Activated T-helper 1 cell treated with anti-CD3 and anti-CD28 coated beads, Interleukin-12 subunit alpha, Interleukin-12 subunit beta, Interleukin-2, Interleukin-4 antibody, amounts not matched to agents 30 ng/mL and 10 ng/mL and 1 ng/mL, durations not matched to agents 14 hours and 24 hours and 36 hours (primary cell): ENCODE results near the gene LGR6. TPM values are rescaled to one million over a fixed set of nuclear protein-coding genes. Genes with fewer than 3 reads are reported as not detected.

Experiments used
- DNase-seq: peaks from one replicate; pipeline ENCODE4 v3.0.0; 2021; ENCODE audit warnings: low spot score
- H3K27ac Mint-ChIP-seq: one replicate; pipeline ENCODE4 v1.8.0; 2021; ENCODE audit warnings: mild to moderate bottlenecking, mixed read lengths
- H3K27me3 Mint-ChIP-seq: one replicate; pipeline ENCODE4 v1.8.0; 2022; ENCODE audit warnings: mild to moderate bottlenecking, moderate library complexity, mixed read lengths; ENCODE audit not compliant: insufficient read depth
- H3K36me3 Mint-ChIP-seq: one replicate; pipeline ENCODE4 v1.8.0; 2021; ENCODE audit warnings: low read depth, mixed read lengths
- H3K4me1 Mint-ChIP-seq: one replicate; pipeline ENCODE4 v1.8.0; 2021; ENCODE audit warnings: low read depth, mixed read lengths
- H3K4me3 Mint-ChIP-seq: one replicate; pipeline ENCODE4 v1.8.0; 2021; ENCODE audit warnings: mild to moderate bottlenecking, moderate library complexity, mixed read lengths
- H3K9me3 Mint-ChIP-seq: one replicate; pipeline ENCODE4 v1.8.0; 2021; ENCODE audit warnings: mixed read lengths
- intact Hi-C: fragments of 100-400 bp; cut with micrococcal nuclease; formaldehyde crosslinking; loops from one replicate; pipeline ENCODE4 v1.15.1; 2024
- total RNA-seq: library from RNA; stranded (reverse); gene quantifications from 2 replicates; pipeline ENCODE4 v1.2.3, GENCODE V29; 2022

LGR6 gene
- total RNA-seq, 1 donor from 2014 or later: not detected

GRCh38 chr1:202306535-202307345 is 113.1 kb downstream of the LGR6 start:
- Mint-ChIP-seq H3K4me1 (no peaks in the 10 kb centered on the region), H3K9me3 (no peaks in the 10 kb centered on the region), H3K27ac (no peak overlapping the region), H3K27me3 (no peaks in the 10 kb centered on the region), H3K4me3 (no peak overlapping the region), H3K36me3 (no peaks in the 10 kb centered on the region)
- DNase-seq: no peak
- intact Hi-C loops: loop anchor here (5.0 kb wide), 1 partner anchor 1214 kb away; no protein-coding TSS in a partner anchor

DNA sequence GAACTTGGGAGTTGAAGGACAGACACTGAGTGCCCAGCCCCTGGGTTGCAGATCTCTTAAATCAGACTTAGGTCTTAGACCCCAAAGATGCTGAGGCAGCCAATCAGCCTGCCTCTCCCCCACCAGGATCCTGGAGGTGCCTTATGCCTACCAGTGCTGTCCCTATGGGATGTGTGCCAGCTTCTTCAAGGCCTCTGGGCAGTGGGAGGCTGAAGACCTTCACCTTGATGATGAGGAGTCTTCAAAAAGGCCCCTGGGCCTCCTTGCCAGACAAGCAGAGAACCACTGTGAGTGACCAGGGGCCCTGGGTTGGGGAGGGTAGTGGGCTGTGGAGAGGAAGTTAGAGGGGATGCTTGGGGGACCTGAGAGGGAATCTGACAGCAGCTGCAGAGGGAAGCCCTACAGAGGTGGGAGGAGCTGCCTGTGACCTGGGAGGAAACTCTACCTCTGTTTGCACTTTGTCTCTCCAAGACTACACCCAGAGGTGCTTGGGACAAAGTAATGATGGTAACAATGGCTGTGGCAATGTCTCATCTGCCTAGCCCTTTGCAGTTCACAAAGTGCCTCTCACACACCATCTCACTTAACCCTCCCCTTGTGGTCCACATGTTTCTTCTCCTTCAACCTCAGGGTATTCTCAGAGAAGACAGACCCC is 116.6 kb downstream of the LGR6 start:
- Mint-ChIP-seq H3K27me3 (peaks cover 10% of the 10 kb centered on the region), H3K36me3 (no peaks in the 10 kb centered on the region), H3K27ac (no peak overlapping the region), H3K4me3 (no peak overlapping the region), H3K4me1 (peaks cover 4% of the 10 kb centered on the region), H3K9me3 (no peaks in the 10 kb centered on the region)
- intact Hi-C loops: no loop called here
- DNase-seq: no peak

GRCh38 chr1:202310746-202311145 is 117.1 kb downstream of the LGR6 start:
- peaks cover 4% of the 10 kb centered on the region for H3K4me1 Mint-ChIP-seq
- no peak overlapping the region for H3K27ac Mint-ChIP-seq
- H3K9me3 Mint-ChIP-seq: no peaks in the 10 kb centered on the region
- no peak overlapping the region for H3K4me3 Mint-ChIP-seq
- intact Hi-C loops: no loop called here
- H3K27me3 Mint-ChIP-seq: peaks cover 10% of the 10 kb centered on the region
- DNase-seq: no peak
- H3K36me3 Mint-ChIP-seq: no peaks in the 10 kb centered on the region

DNA sequence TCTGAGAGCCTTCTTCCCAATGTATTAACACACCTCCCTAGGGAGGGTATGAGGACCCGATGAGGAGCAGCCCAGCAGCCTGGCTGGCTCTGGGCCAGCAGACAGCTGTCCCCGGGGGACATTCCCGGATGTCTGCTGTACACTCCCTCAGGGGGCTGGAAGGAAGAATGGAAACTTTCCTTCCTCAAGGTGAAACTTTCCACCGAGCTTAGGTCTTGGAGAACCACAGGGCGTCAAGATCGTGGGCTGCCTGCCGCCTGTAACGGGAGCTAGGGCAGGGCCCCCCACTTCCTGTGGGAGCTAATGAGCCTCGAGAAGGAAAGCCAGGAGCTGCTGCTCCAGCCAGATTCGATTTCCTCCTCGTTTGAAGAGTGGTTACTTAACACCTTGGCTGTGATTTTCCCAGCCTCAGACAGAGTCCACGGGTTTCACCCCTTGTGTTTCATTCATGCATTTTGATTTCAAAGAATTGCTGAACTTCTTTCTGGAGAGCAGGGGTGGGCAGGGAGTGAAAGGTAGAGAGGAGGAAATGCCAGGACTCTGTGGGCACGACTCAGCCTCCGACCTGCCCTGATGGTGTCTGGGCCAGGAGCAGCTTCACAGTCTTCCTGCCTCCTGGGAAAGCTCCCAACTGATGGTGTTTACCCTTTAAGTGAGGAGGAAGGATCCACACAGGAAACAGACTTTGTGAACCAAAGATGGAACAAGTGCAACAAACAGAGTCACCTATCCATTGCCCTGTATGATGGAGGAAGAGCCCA is 118.5 kb downstream of the LGR6 start:
- Mint-ChIP-seq H3K4me3 (no peak overlapping the region), H3K27ac (no peak overlapping the region), H3K9me3 (no peaks in the 10 kb centered on the region), H3K36me3 (no peaks in the 10 kb centered on the region), H3K4me1 (peaks cover 4% of the 10 kb centered on the region), H3K27me3 (peaks cover 14% of the 10 kb centered on the region)
- no peak for DNase-seq
- intact Hi-C loops: no loop called here

GRCh38 chr1:202315576-202316168 is 122.1 kb downstream of the LGR6 start:
- Mint-ChIP-seq H3K9me3 (no peaks in the 10 kb centered on the region), H3K36me3 (no peaks in the 10 kb centered on the region), H3K27me3 (peaks cover 14% of the 10 kb centered on the region), H3K27ac (no peak overlapping the region), H3K4me3 (no peak overlapping the region), H3K4me1 (peaks cover 4% of the 10 kb centered on the region)
- intact Hi-C loops: loop anchor here (1.0 kb wide), 5 partner anchors 41 to 131 kb away; partner anchors contain the start of gene LGR6
- DNase-seq: peak; percentile 63

DNA sequence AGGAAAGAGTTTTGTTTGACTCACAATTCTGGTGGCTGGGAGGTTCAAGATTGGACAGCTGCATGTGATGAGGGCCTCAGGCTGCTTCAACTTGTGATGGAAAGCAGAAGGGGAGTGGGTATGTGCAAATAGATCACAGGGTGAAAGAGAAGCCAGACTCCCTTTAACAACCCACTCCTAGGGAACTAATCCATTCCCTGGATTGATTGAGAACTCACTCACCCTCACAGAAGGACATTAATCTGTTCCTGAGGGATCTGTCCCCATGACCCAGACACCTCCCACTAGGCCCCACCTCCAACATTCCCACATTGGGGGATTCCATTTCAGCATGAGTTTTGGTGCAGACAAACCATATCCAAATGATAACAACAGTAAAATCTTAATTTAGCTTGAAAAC is 122.6 kb downstream of the LGR6 start:
- Mint-ChIP-seq H3K27me3 (peaks cover 14% of the 10 kb centered on the region), H3K27ac (no peak overlapping the region), H3K9me3 (no peaks in the 10 kb centered on the region), H3K36me3 (no peaks in the 10 kb centered on the region), H3K4me3 (no peak overlapping the region), H3K4me1 (peaks cover 4% of the 10 kb centered on the region)
- intact Hi-C loops: no loop called here
- DNase-seq: no peak

DNA sequence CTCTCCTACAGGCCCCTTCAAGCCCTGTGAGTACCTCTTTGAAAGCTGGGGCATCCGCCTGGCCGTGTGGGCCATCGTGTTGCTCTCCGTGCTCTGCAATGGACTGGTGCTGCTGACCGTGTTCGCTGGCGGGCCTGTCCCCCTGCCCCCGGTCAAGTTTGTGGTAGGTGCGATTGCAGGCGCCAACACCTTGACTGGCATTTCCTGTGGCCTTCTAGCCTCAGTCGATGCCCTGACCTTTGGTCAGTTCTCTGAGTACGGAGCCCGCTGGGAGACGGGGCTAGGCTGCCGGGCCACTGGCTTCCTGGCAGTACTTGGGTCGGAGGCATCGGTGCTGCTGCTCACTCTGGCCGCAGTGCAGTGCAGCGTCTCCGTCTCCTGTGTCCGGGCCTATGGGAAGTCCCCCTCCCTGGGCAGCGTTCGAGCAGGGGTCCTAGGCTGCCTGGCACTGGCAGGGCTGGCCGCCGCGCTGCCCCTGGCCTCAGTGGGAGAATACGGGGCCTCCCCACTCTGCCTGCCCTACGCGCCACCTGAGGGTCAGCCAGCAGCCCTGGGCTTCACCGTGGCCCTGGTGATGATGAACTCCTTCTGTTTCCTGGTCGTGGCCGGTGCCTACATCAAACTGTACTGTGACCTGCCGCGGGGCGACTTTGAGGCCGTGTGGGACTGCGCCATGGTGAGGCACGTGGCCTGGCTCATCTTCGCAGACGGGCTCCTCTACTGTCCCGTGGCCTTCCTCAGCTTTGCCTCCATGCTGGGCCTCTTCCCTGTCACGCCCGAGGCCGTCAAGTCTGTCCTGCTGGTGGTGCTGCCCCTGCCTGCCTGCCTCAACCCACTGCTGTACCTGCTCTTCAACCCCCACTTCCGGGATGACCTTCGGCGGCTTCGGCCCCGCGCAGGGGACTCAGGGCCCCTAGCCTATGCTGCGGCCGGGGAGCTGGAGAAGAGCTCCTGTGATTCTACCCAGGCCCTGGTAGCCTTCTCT is 124.6 kb downstream of the LGR6 start:
- H3K4me3 Mint-ChIP-seq: no peak overlapping the region
- H3K36me3 Mint-ChIP-seq: no peaks in the 10 kb centered on the region
- no peaks in the 10 kb centered on the region for H3K4me1 Mint-ChIP-seq
- intact Hi-C loops: no loop called here
- DNase-seq: no peak
- H3K27ac Mint-ChIP-seq: no peak overlapping the region
- no peaks in the 10 kb centered on the region for H3K9me3 Mint-ChIP-seq
- H3K27me3 Mint-ChIP-seq: peaks cover 14% of the 10 kb centered on the region

- Mint-ChIP-seq H3K27ac (no peak overlapping the region), H3K4me1 (no peaks in the 10 kb centered on the region), H3K4me3 (no peak overlapping the region), H3K27me3 (peaks cover 9% of the 10 kb centered on the region), H3K36me3 (no peaks in the 10 kb centered on the region), H3K9me3 (no peaks in the 10 kb centered on the region)
- intact Hi-C loops: no loop called here
- DNase-seq: no peak
Measured at GRCh38 chr1:202319381-202320080, 125.9 kb downstream of the LGR6 start.

DNA sequence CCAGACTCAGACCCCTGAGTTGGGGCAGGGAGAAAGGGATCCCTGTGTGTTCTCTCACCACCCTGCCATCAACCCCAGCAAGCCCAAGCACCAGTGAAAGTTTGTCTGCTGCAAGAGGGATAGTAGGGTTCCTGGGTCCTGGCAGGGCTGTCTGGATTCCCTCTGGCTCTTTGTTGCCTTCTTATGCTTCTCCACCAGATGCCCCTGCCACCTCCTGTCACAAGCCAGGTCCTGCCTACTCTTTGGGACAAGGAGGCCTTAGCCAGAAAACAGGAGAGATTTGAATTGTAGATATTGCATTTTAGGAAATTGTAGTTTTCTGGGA is 126.4 kb downstream of the LGR6 start:
- H3K4me3 Mint-ChIP-seq: no peak overlapping the region
- H3K9me3 Mint-ChIP-seq: no peaks in the 10 kb centered on the region
- DNase-seq: no peak
- H3K36me3 Mint-ChIP-seq: no peaks in the 10 kb centered on the region
- peaks cover 4% of the 10 kb centered on the region for H3K27me3 Mint-ChIP-seq
- H3K4me1 Mint-ChIP-seq: no peaks in the 10 kb centered on the region
- no peak overlapping the region for H3K27ac Mint-ChIP-seq
- intact Hi-C loops: no loop called here

DNA sequence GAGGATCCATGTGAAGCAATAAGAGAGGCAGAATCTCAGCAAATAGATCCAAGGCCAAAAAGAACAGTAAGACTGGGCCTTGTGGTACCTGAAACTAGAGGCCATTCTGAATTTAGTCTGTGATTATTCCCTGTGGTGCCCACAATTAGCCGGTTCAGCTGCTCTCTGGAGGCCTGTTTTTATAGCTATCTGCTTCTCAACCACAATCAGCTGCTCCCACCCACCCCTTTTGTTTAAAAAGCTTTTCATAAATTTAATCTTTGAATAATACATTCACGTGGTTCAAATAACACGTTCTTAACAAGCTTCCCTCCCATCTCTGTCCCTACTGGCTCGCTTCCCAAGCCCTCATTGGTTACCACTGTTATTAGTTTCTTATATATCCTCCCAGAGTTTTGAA is 130.1 kb downstream of the LGR6 start:
- H3K27me3 Mint-ChIP-seq: no peaks in the 10 kb centered on the region
- H3K9me3 Mint-ChIP-seq: no peaks in the 10 kb centered on the region
- H3K4me1 Mint-ChIP-seq: no peaks in the 10 kb centered on the region
- no peaks in the 10 kb centered on the region for H3K36me3 Mint-ChIP-seq
- no peak for DNase-seq
- intact Hi-C loops: no loop called here
- no peak overlapping the region for H3K4me3 Mint-ChIP-seq
- no peak overlapping the region for H3K27ac Mint-ChIP-seq

DNA sequence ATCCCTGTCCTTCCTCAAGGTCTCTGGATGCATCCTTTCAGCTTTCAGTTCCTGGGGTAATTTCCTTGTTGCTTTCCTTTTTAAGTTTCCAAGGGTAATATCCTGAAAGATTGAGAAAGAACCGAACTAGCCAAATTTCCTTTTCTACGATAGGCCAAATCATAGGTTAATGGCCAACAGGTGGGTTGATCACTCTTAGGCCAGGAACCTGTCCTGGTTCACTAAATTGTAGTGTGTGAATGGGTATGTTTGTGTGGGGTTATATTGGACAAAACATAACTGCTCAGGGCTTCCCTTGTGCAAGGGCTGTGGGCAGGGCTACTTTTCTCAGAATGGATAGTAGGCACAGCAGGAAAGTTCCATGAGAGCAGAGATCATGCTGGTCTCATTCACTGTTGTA is 131.0 kb downstream of the LGR6 start:
- intact Hi-C loops: no loop called here
- Mint-ChIP-seq H3K36me3 (peaks cover 3% of the 10 kb centered on the region), H3K27ac (no peak overlapping the region), H3K4me3 (no peak overlapping the region), H3K9me3 (no peaks in the 10 kb centered on the region), H3K4me1 (no peaks in the 10 kb centered on the region), H3K27me3 (no peaks in the 10 kb centered on the region)
- DNase-seq: no peak
